Lower leg skin (tissue), 3 donors: ENCODE results near the gene PLXDC2.

Experiments
- POLR2A ChIP-seq, 2 donors: fragments of 450-650 bp; IDR thresholded peaks; one replicate each; pipeline ENCODE4 v1.6.1; 2016 to 2017; ENCODE audit warnings: antibody characterized with exemption in 2 of 2, mild to moderate bottlenecking in 1 of 2, moderate library complexity in 1 of 2
- TF ChIP-seq, protein P1 (sequence below), 3 donors: fragments of 450-650 bp; IDR thresholded peaks; one replicate each; pipeline ENCODE4 v1.5.1; 2016; ENCODE audit warnings: antibody characterized with exemption in 3 of 3, mild to moderate bottlenecking in 3 of 3, moderate library complexity in 2 of 3

DNA sequence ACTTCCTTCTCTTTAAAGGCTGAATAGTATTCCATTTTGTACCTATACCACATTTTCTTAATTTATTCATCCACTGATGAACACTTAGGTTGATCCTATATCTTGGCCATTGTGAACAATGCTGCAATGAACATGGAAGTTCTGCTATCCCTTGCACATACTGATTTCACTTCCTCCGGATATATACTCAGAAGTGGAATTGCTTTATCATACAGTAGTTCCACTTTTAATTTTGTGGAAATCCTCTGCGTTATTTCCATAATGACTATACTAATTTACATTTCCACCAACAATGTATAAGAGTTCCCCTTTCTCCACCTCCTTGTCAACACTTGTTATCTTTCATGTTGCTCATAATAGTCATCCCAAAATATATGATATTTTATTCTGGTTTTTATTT, 312.6 kb downstream of the PLXDC2 start:
- TF ChIP-seq POLR2A (IDR thresholded peaks at IDR 0.05): no peak
- TF ChIP-seq, protein P1, sequence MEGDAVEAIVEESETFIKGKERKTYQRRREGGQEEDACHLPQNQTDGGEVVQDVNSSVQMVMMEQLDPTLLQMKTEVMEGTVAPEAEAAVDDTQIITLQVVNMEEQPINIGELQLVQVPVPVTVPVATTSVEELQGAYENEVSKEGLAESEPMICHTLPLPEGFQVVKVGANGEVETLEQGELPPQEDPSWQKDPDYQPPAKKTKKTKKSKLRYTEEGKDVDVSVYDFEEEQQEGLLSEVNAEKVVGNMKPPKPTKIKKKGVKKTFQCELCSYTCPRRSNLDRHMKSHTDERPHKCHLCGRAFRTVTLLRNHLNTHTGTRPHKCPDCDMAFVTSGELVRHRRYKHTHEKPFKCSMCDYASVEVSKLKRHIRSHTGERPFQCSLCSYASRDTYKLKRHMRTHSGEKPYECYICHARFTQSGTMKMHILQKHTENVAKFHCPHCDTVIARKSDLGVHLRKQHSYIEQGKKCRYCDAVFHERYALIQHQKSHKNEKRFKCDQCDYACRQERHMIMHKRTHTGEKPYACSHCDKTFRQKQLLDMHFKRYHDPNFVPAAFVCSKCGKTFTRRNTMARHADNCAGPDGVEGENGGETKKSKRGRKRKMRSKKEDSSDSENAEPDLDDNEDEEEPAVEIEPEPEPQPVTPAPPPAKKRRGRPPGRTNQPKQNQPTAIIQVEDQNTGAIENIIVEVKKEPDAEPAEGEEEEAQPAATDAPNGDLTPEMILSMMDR (IDR thresholded peaks at IDR 0.05): no peak
